Activated naive CD4-positive, alpha-beta T cell treated with anti-CD3 and anti-CD28 coated beads, Interleukin-2, amount 50 U/mL, for 72 hours (primary cell): ENCODE measurements around the gene LST1. TPM values are rescaled to one million over a fixed set of nuclear protein-coding genes. Genes with fewer than 3 reads are reported as not detected.
"Not testable (repeated sequence)": the region's sequence is repeated elsewhere in the genome, so short reads cannot be mapped to it uniquely, and the experiment has no call there.

ENCODE experiments used
- ATAC-seq, 2 donors: fragments of 150-1000 bp; cut with Tn5 transposase; 2 replicates each; pipeline ENCODE4 v1.10.0; 2021; ENCODE audit warnings: mild to moderate bottlenecking in 2 of 2, moderate library complexity in 2 of 2
- DNase-seq, 2 donors: peaks; one replicate each; pipeline ENCODE4 v3.0.0; 2021 to 2022; ENCODE audit warnings: low spot score in 2 of 2
- H3K27ac Mint-ChIP-seq, 2 donors: one replicate each; pipeline ENCODE4 v1.8.0; 2022; ENCODE audit warnings: mild to moderate bottlenecking in 2 of 2, mixed read lengths in 2 of 2
- H3K36me3 Mint-ChIP-seq, 2 donors: one replicate each; pipeline ENCODE4 v1.8.0; 2022; ENCODE audit warnings: mixed read lengths in 2 of 2
- H3K9me3 Mint-ChIP-seq, 2 donors: one replicate each; pipeline ENCODE4 v1.8.0; 2022; ENCODE audit warnings: mixed read lengths in 2 of 2
- total RNA-seq, 2 donors: library from RNA; stranded (reverse); gene quantifications; one replicate each; pipeline ENCODE4 v1.2.3, GENCODE V29; 2022

The LST1 gene
- 10 to 100 TPM; 18.2 to 21.6 TPM for total RNA-seq

DNA sequence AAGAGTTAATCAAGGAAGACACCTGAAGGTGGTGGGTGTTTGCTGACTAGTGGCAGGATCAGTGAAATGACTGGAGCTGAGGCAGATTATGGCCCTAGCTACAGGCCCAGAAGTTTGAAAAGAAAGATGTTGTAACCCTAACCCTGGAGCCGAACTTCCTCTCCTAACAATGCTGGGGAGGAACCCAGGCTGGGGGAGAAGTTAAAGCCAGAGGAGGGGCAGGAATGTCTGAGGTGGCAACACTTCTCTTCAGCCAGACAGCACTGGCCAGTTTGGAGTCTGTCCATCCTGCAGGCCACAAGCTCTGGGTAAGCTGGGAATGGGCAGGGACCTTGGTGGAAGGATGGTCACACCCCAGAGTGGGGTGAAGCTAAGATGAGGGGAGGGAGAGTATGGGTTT lies at the start of gene LST1:
Gene LST1 (plus strand): TSS at position 270 of the 400 bp plus-strand sequence. CDS start 1,023 bp downstream, outside the sequence.
- H3K36me3 Mint-ChIP-seq: peaks cover 11 to 27% of the 10 kb centered on the region in 2 donors
- ATAC-seq: no peak
- no peak for DNase-seq
- peak within 1 kb of the TSS; percentile 84 to 86 for H3K27ac Mint-ChIP-seq
- H3K9me3 Mint-ChIP-seq: no peaks in the 10 kb centered on the region

DNA sequence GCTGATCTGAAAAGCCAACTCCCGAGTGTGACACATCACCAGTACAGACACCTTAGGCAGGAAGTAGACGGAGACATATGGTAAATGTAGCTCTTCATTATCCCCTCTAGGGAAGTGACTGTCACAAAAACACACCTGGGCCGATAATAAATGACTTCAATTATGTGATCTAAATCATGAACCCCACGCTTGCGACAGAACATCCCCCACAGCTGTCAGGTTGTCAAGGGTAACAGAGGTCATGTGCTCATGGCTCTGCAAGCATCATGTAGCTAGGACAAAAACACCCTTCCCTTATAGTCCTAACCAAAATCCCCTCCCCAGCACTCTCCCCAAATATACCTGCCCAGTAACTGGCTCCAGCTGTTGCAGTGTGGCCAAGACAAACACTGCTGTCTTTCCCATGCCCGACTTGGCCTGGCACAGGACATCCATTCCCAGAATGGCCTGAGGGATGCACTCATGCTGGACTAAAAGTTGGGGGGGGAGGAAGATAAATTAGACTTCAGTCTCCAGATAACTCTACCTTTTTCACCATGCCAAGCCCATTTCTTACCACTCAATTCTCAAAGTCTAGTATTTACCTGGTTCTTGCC lies 47.2 kb upstream of the LST1 start:
- peak overlapping the region; percentile 94 to 99 for H3K27ac Mint-ChIP-seq
- H3K36me3 Mint-ChIP-seq: peaks cover 66 to 71% of the 10 kb centered on the region in 2 donors
- ATAC-seq (no peak), DNase-seq (peak in 1 of 2 donors; percentile 48)
- no peaks in the 10 kb centered on the region for H3K9me3 Mint-ChIP-seq

DNA sequence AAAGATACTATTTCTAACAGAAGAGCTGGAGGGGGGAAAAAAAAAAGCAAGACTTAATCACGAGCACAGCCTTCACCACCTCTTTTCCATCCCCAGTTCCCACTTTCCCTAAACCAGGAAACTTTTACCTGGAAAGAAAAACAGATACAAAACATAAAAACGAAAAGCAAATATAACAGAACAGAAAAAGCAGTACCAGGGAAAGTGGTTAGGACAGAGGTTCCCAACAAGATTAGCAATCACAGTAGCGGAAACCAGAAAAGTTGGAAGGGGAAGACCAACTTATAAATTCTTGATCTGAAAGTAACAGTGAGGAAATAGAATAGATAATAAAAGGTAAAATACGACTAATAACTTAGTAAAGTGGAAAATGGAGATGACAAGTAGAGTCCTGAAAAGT lies 45.4 kb upstream of the LST1 start:
- Mint-ChIP-seq H3K27ac (peak overlapping the region; percentile 99), H3K36me3 (peaks cover 53 to 55% of the 10 kb centered on the region in 2 donors)

DNA sequence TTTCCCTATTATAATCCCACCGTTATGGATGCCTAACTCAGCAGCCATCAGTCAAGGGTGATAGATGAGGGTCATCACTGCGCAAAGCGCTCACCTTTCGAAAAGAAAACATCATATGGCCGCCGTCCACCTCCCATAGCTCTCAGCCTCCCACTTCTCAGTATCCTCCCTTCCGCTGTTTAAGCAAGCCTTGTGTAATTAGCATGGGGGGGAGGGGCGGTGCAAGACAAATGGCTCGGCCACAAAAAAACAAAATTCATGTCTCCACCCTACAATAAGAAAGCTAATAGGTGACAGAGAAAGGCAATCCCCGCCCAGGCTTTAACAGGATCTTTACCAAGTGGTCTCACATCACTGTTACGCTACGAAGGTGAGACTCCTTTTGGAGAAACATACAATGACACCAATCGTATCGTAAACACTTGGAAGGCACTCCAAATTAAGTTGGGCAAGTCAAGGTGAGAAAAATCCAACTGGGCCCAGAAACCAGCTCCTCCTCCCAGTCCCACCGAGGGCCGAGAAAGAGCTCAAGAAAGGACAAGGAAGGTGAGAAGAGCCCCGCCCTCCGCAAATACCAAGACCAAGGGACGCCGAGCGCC lies 44.9 kb upstream of the LST1 start:
- peak; percentile 57 to 60 for DNase-seq
- peak; percentile 7 to 28 for ATAC-seq
- Mint-ChIP-seq H3K9me3 (no peaks in the 10 kb centered on the region), H3K27ac (peak overlapping the region; percentile 99), H3K36me3 (peaks cover 48 to 50% of the 10 kb centered on the region in 2 donors)

More for the DNA sequence above, 45.4 kb upstream of the LST1 start:
- H3K9me3 Mint-ChIP-seq: no peaks in the 10 kb centered on the region
- no peak for ATAC-seq
- DNase-seq: no peak

DNA sequence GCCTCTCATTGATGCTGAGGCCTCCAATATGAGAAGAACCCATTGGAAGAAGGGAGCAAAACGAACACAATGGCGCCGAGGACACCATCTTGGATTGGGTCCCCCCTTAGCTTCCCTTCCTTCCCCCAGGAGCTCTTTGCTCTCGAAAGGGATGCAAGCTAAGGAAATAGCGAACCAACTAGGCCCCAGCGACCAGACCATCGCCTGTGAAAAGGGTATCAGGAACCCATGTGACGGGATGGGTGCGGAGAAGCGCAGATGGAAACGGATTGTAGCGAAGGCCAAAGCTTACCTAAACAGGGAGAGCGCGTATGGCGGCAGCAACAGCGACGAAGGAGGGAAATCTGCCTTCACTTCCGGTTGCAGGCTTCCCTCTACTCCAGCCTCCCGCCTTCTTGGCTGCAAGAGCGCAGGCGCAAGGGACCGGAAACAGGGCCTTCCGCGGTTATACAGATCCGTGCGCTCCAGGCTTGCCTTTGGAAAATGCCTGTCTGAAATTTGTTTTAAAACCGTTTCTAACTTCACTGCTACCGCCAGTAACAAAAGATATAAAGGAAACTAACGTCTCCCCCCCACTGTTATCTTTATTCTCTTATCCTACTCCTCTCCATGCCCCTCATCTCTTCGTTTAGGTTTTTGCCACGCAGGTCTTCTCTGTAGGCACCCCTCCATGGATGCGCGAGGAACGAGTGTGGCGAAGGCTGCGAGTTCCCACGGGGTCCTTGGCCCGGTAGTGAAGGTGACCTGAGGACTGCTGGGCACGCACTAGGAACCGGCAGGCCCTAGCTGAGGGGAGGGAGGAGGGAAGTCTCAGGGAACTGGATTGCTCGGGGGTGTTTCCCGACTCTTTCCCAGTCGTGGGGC lies 44.2 kb upstream of the LST1 start, which contains the start of gene DDX39B:
Gene DDX39B (minus strand): TSS at position 346 of the 864 bp plus-strand sequence. CDS start 1,471 bp downstream, outside the sequence.
- ATAC-seq (peak; percentile 81 to 83), DNase-seq (peak; percentile 87 to 94)
- H3K9me3 Mint-ChIP-seq: no peaks in the 10 kb centered on the region
- H3K27ac Mint-ChIP-seq: peak within 1 kb of the TSS; percentile 99
- H3K36me3 Mint-ChIP-seq: peaks cover 42 to 43% of the 10 kb centered on the region in 2 donors

DNA sequence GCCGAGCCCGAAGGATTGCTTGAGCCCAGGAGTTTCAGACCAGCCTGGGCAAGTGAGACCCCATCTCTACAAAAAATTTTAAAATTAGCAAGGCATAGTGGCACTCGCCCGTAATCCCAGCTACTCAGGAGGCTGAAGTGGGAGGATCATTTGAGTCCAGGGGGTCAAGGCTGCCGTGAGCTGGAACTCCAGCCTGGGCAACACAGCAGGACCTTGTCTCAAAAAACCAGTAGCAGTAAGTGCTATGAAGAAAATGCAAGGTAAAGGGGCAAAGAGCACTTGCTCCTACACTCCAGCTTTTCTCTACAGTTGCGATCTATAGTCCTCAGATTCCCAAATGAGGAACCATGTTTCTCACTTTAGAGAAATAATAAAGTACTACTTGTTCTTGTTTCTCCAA lies 42.4 kb upstream of the LST1 start:
- peaks cover 37% of the 10 kb centered on the region in 2 donors for H3K36me3 Mint-ChIP-seq
- peak overlapping the region in 1 of 2 donors; percentile 99 for H3K27ac Mint-ChIP-seq

GRCh38 chr6:31544676-31545075 lies 41.4 kb upstream of the LST1 start:
- DNase-seq: no peak

More for the DNA sequence above, 42.4 kb upstream of the LST1 start:
- ATAC-seq (no peak), DNase-seq (no peak)
- H3K9me3 Mint-ChIP-seq: no peaks in the 10 kb centered on the region

DNA sequence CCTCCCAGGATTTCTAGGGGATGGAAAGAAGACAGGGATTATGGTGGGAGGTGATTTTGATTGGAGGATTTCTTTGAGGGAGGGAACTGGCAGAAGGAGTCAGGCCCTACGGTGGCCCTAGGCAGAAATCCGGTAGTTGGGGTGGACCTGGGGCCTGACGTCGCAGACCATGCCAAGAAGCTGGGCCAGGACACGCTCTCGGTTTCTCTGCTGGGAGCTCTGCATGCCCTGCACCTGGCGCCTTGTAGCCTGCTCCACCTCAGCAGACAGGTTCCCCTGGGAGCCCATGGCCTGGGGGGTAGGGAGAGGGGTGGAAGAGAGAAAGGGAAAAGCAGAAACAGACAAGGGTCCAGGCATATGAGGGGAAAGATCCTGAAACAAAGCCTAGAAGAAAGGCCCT lies 40.8 kb upstream of the LST1 start:
- Mint-ChIP-seq H3K27ac (peak overlapping the region in 1 of 2 donors; percentile 1), H3K9me3 (no peaks in the 10 kb centered on the region), H3K36me3 (peaks cover 20 to 21% of the 10 kb centered on the region in 2 donors)
- DNase-seq (no peak), ATAC-seq (no peak)

More at GRCh38 chr6:31544676-31545075, 41.4 kb upstream of the LST1 start:
- Mint-ChIP-seq H3K27ac (no peak overlapping the region), H3K36me3 (peaks cover 27% of the 10 kb centered on the region in 2 donors), H3K9me3 (no peaks in the 10 kb centered on the region)
- no peak for ATAC-seq

GRCh38 chr6:31546339-31546957 lies 39.6 kb upstream of the LST1 start, which contains the start of gene ATP6V1G2:
Gene ATP6V1G2 (minus strand): TSS chr6:31546608. CDS start chr6:31546559, 49 bp downstream.
- H3K36me3 Mint-ChIP-seq: peaks cover 9% of the 10 kb centered on the region in 2 donors
- ATAC-seq (peak; percentile 76), DNase-seq (peak; percentile 90 to 95)
- peak within 1 kb of the TSS; percentile 87 to 93 for H3K27ac Mint-ChIP-seq
- H3K9me3 Mint-ChIP-seq: no peaks in the 10 kb centered on the region

GRCh38 chr6:31546958-31547726 lies 38.9 kb upstream of the LST1 start, which contains the start of gene NFKBIL1:
Gene NFKBIL1 (plus strand): TSS chr6:31547608. CDS start chr6:31547695, 87 bp downstream.
- DNase-seq: peak; percentile 87 to 88
- ATAC-seq: peak; percentile 90 to 92
- peak within 1 kb of the TSS; percentile 87 to 93 for H3K27ac Mint-ChIP-seq
- H3K36me3 Mint-ChIP-seq: peaks cover 2 to 4% of the 10 kb centered on the region in 2 donors
- H3K9me3 Mint-ChIP-seq: no peaks in the 10 kb centered on the region

DNA sequence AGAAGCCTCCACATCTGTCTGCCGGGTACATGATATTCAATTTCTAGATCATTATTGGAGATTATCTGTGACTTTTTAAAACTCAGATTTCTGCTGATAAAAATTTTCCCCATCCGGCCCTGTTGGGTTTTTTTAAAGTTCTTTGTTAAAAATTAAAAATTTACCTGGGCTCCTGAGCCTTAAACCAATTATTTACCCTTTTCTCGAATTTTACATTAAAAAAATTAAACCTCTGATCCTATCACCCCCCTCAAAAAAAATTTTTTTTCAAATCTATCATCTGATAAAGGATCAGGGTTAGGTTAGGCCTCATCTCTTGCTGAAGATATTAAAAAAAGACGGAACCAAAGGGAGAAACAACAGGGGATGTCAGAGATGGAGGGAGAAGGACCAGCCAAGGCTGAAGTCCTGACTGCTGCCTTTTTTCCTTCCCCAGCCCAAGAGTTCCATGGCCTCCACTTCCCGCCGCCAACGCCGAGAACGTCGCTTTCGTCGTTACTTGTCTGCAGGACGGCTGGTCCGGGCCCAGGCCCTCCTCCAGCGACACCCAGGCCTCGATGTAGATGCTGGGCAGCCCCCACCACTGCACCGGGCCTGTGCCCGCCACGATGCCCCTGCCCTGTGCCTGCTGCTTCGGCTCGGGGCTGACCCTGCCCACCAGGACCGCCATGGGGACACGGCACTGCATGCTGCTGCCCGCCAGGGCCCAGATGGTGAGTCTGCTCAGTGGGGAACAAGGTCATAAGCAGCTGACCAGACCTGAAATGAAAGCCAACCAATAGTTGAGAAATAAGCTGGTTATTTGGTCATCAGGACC lies 38.1 kb upstream of the LST1 start:
- DNase-seq (no peak), ATAC-seq (no peak)
- Mint-ChIP-seq H3K27ac (peak overlapping the region; percentile 87 to 93), H3K36me3 (peaks cover 0 to 4% of the 10 kb centered on the region in 2 donors), H3K9me3 (no peaks in the 10 kb centered on the region)

- no peak for ATAC-seq
- no peak for DNase-seq
- no peaks in the 10 kb centered on the region for H3K9me3 Mint-ChIP-seq
- H3K27ac Mint-ChIP-seq: peak overlapping the region; percentile 34 to 87
- H3K36me3 Mint-ChIP-seq: peaks cover 0 to 10% of the 10 kb centered on the region in 2 donors
Measured at GRCh38 chr6:31548544-31548873, 37.6 kb upstream of the LST1 start.

DNA sequence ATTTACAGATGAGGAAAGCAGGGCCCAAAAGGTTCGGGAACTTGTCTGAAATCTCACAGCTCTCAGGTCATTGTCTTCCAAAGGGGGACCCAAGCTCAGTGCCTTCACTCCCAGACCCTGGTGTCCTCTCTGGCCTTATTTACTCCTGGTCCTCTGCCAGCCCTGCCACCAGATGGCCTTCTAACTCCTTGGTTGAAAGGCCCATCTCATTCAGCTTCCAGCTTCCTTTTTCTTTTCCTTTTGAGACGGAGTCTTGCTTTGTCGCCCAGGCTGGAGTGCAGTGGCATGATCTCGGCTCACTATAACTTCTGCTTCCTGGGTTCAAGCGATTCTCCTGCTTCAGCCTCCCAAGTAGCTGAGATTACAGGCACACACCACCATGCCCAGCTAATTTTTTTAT lies 34.7 kb upstream of the LST1 start:
- ATAC-seq, H3K27ac Mint-ChIP-seq, H3K9me3 Mint-ChIP-seq, H3K36me3 Mint-ChIP-seq: not testable (repeated sequence)
- peak in 1 of 2 donors; percentile 55 for DNase-seq

- DNase-seq: no peak
- Mint-ChIP-seq H3K27ac (no peak overlapping the region), H3K36me3 (peaks cover 9 to 20% of the 10 kb centered on the region in 2 donors)
Measured at GRCh38 chr6:31556307-31556706, 29.8 kb upstream of the LST1 start.

More at GRCh38 chr6:31556307-31556706, 29.8 kb upstream of the LST1 start:
- no peak for ATAC-seq
- H3K9me3 Mint-ChIP-seq: peaks cover 0 to 7% of the 10 kb centered on the region in 2 donors
